Measurements from ENCODE around the gene RNF5.
"Not testable (repeated sequence)": the region's sequence is repeated elsewhere in the genome, so short reads cannot be mapped to it uniquely, and the experiment has no call there.

RNF5 gene

GRCh38 chr6:32189742-32190053 lies 11.5 kb downstream of the RNF5 start:
- no peak for DNase-seq (ENCODE audit: low read depth)

- DNase-seq (ENCODE audit: low read depth) = peak; percentile 84
Measured at GRCh38 chr6:32190054-32190851, 12.0 kb downstream of the RNF5 start, which contains the start of gene PBX2. PBX2 (minus strand) TSS chr6:32190202; CDS start chr6:32189915, 287 bp downstream.

GRCh38 chr6:32190911-32191677 lies 12.9 kb downstream of the RNF5 start:
- no peak for DNase-seq (ENCODE audit: low read depth)

GRCh38 chr6:32191696-32192607 lies 13.7 kb downstream of the RNF5 start:
- DNase-seq (ENCODE audit: low read depth) = no peak

GRCh38 chr6:32192608-32193039 lies 14.4 kb downstream of the RNF5 start, which contains the start of gene GPSM3:
GPSM3 (minus strand) TSS chr6:32192643; CDS start chr6:32192513, 130 bp downstream.
- DNase-seq (ENCODE audit: low read depth) = no peak

- not testable (repeated sequence) for DNase-seq (ENCODE audit: low read depth)
Measured at GRCh38 chr6:32193096-32193495, 14.9 kb downstream of the RNF5 start.

- no peak for DNase-seq (ENCODE audit: low read depth)
Measured at GRCh38 chr6:32194388-32194787, 16.2 kb downstream of the RNF5 start.

- DNase-seq (ENCODE audit: low read depth) = peak; percentile 49
Measured at GRCh38 chr6:32194825-32195651, 16.8 kb downstream of the RNF5 start.

GRCh38 chr6:32195652-32195901 lies 17.4 kb downstream of the RNF5 start:
- DNase-seq (ENCODE audit: low read depth) = peak; percentile 99

- peak; percentile 58 for DNase-seq (ENCODE audit: low read depth)
Measured at GRCh38 chr6:32195902-32196681, 17.9 kb downstream of the RNF5 start.

- no peak for DNase-seq (ENCODE audit: low read depth)
Measured at GRCh38 chr6:32196682-32197616, 18.7 kb downstream of the RNF5 start.

GRCh38 chr6:32198345-32198696 lies 20.1 kb downstream of the RNF5 start:
- no peak for DNase-seq (ENCODE audit: low read depth)

- DNase-seq (ENCODE audit: low read depth) = no peak
Measured at GRCh38 chr6:32198866-32199265, 20.7 kb downstream of the RNF5 start.

- DNase-seq (ENCODE audit: low read depth) = no peak
Measured at GRCh38 chr6:32200711-32201475, 22.7 kb downstream of the RNF5 start.

- no peak for DNase-seq (ENCODE audit: low read depth)
Measured at GRCh38 chr6:32202186-32202585, 24.0 kb downstream of the RNF5 start.

- no peak for DNase-seq (ENCODE audit: low read depth)
Measured at GRCh38 chr6:32203426-32204267, 25.4 kb downstream of the RNF5 start.

GRCh38 chr6:32204268-32204715 lies 26.1 kb downstream of the RNF5 start:
- no peak for DNase-seq (ENCODE audit: low read depth)

- no peak for DNase-seq (ENCODE audit: low read depth)
Measured at GRCh38 chr6:32208996-32209395, 30.8 kb downstream of the RNF5 start.
